Heart left ventricle (tissue), 16 donors: ENCODE measurements around the gene LTA4H. TPM values are rescaled to one million over a fixed set of nuclear protein-coding genes. Genes with fewer than 3 reads are reported as not detected.
A peak's percentile ranks its signal among the peaks of the same experiment; 100 is the strongest.

ENCODE experiments used
- ATAC-seq, 4 donors: fragments of 200-7000 bp; cut with Tn5 transposase; one replicate each; pipeline ENCODE4 v1.9.1; 2020 to 2022; ENCODE audit warnings: moderate library complexity in 4 of 4, mild to moderate bottlenecking in 3 of 4, moderate number of reproducible peaks in 1 of 4
- DNase-seq, 5 donors: peaks; one replicate each; pipeline ENCODE4 v3.0.0-alpha.2; 2020
- H3K27ac ChIP-seq, 12 donors: fragments of 200-600 bp; sonication (generic) in 4 of 12; one replicate each; pipeline versions ENCODE4 v1.5.0 to v1.8.0; 2016 to 2022; ENCODE audit warnings: mild to moderate bottlenecking in 2 of 12
- H3K27me3 ChIP-seq, 9 donors: fragments of 200-600 bp; sonication (generic) in 2 of 9; one replicate each; pipeline versions ENCODE4 v1.5.1 to v1.8.0; 2016 to 2022; ENCODE audit warnings: mild to moderate bottlenecking in 3 of 9
- H3K36me3 ChIP-seq, 9 donors: fragments of 200-600 bp; sonication (generic) in 2 of 9; one replicate each; pipeline versions ENCODE4 v1.5.0 to v1.8.0; 2018 to 2022; ENCODE audit warnings: mild to moderate bottlenecking in 2 of 9
- H3K4me1 ChIP-seq, 12 donors: fragments of 200-600 bp; sonication (generic) in 4 of 12; one replicate each; pipeline versions ENCODE4 v1.5.0 to v1.8.0; 2016 to 2022; ENCODE audit warnings: mild to moderate bottlenecking in 3 of 12
- H3K4me3 ChIP-seq, 12 donors: fragments of 200-600 bp; sonication (generic) in 4 of 12; one replicate each; pipeline versions ENCODE4 v1.5.0 to v1.8.0; 2017 to 2022; ENCODE audit warnings: mild to moderate bottlenecking in 9 of 12, moderate library complexity in 4 of 12
- H3K9me3 ChIP-seq, 12 donors: fragments of 200-600 bp; sonication (generic) in 4 of 12; one replicate each; pipeline versions ENCODE4 v1.5.0 to v1.8.0; 2016 to 2022; ENCODE audit warnings: mild to moderate bottlenecking in 1 of 12
- CTCF ChIP-seq, 12 donors: fragments of 200-600 bp; sonication (generic) in 4 of 12; IDR thresholded peaks; one replicate each; pipeline versions ENCODE4 v1.5.0 to v1.8.0; 2018 to 2022; ENCODE audit warnings: antibody characterized with exemption in 12 of 12, mild to moderate bottlenecking in 5 of 12
- POLR2A ChIP-seq, 2 donors: fragments of 450-650 bp; IDR thresholded peaks; one replicate each; pipeline ENCODE4 v1.6.1; 2017; ENCODE audit warnings: antibody characterized with exemption in 2 of 2, mild to moderate bottlenecking in 2 of 2, moderate library complexity in 2 of 2
- WGBS, 4 donors: extraction: QIAGEN DNeasy Blood & Tissue Kit in 2 of 4; methylation state at CpG; one replicate each; pipeline versions ENCODE4 v1.1.5 to v1.1.7; 2013 to 2018; 5-methylcytosine and 5-hydroxymethylcytosine counted together
- intact Hi-C, 10 donors: fragments of 100-400 bp; cut with DNase I; formaldehyde crosslinking; loops; one replicate each; pipeline versions ENCODE4 v1.11.1 to v1.14.2; 2022
- polyA plus RNA-seq, 2 donors: library from polyadenylated mRNA; stranded (reverse); fragments of 200-250 nt; gene quantifications; one replicate each; pipeline ENCODE4 v1.2.3, GENCODE V29; 2013
- total RNA-seq, 9 donors: library from RNA; depleted of rRNA in 2 of 9; stranded (reverse); fragments of >200 nt in 2 of 9; fragmentation: NEBNext Ultra II Directional in 3 of 9; extraction: Animal tissue kit (Norgen Biotek cat#: 25700) in 3 of 9; gene quantifications; one replicate each; pipeline versions ENCODE4 v1.1.0 to v1.2.4, GENCODE V29; 2016 to 2023
- donor health status: ischemic (EF 13 %, LVEDD 7.1; RV severe dilation, severe dysfunction).
- donor health status: healthy with polysubstance abuse.
- donor health status: DM: no; HTN: yes; CAD: no.
- donor health status: DM: no; HTN: no; CAD: no.
- donor health status: ischemic (EF 25% LVEDD 6.9; RV normal size, moderate dysfunction).
- donor health status: ischemic (EF 25% LVEDD 5.7; RV mildly dilated, moderate dysfunction).
- donor health status: healthy.
- donor health status: DM: yes; HTN: yes; CAD: no.
- donor health status: ischemic (EF 35%, LVEDD 5.7; RV mildly dilated, moderate dysfunction).
- donor health status: nonischemic (EF 11% LVEDD 7.7; RV severe dilation, severe dysfunction).
- donor health status: DM: yes; HTN: yes; CAD: no.
- donor health status: PGD.
- donor health status: ischemic (EF 29% LVEDD 5.4; RV normal size, mild dysfunction).
- donor health status: nonischemic (EF 23%, LVEDD 6.1; RV moderate dilation, normal function).

LTA4H gene
- total and polyA plus RNA-seq, 11 donors = 23.3 to 72.0 (median 41.6) TPM

GRCh38 chr12:96060041-96060440, 24.7 kb upstream of the LTA4H start:
- DNase-seq (no peak), ATAC-seq (no peak)
- WGBS, 4 donors = 80 to 89% (median 82%) methylated on average over 7 of the region's 7 CpGs
- no peak overlapping the region for H3K27ac ChIP-seq
- no peak overlapping the region for H3K4me3 ChIP-seq
- H3K4me1 ChIP-seq = peaks cover 0 to 25% (median 3%) of the 10 kb centered on the region in 12 donors
- intact Hi-C loops = loop anchor here in 9 of 10 donors (5.0 to 10.0 kb wide), 8 partner anchors 72 to 457 kb away; partner anchors contain the start of gene CDK17 (in 6 of the 9)
- no peaks in the 10 kb centered on the region for H3K36me3 ChIP-seq
- peaks cover 0 to 14% (median 3%) of the 10 kb centered on the region in 12 donors for H3K9me3 ChIP-seq
- H3K27me3 ChIP-seq = no peaks in the 10 kb centered on the region
- no peak for TF ChIP-seq POLR2A (IDR thresholded peaks at IDR 0.05)
- TF ChIP-seq CTCF (IDR thresholded peaks at IDR 0.05) = no peak

GRCh38 chr12:96057986-96058553, 22.7 kb upstream of the LTA4H start:
- H3K4me3 ChIP-seq = no peak overlapping the region
- peaks cover 0 to 14% (median 3%) of the 10 kb centered on the region in 12 donors for H3K9me3 ChIP-seq
- intact Hi-C loops = no loop called here
- DNase-seq = no peak
- H3K36me3 ChIP-seq = no peaks in the 10 kb centered on the region
- ATAC-seq = no peak
- 84 to 87% (median 86%) methylated on average over 4 of the region's 4 CpGs for WGBS, 4 donors
- no peaks in the 10 kb centered on the region for H3K27me3 ChIP-seq
- H3K4me1 ChIP-seq = peaks cover 0 to 31% (median 7%) of the 10 kb centered on the region in 12 donors
- no peak for TF ChIP-seq POLR2A (IDR thresholded peaks at IDR 0.05)
- no peak overlapping the region for H3K27ac ChIP-seq

- H3K4me3 ChIP-seq = no peak overlapping the region
- H3K27me3 ChIP-seq = no peaks in the 10 kb centered on the region
- ATAC-seq (no peak), DNase-seq (no peak)
- H3K9me3 ChIP-seq = peaks cover 0 to 14% (median 3%) of the 10 kb centered on the region in 12 donors
- H3K36me3 ChIP-seq = no peaks in the 10 kb centered on the region
- 93 to 95% (median 94%) methylated on average over 8 of the region's 8 CpGs for WGBS, 4 donors
- TF ChIP-seq CTCF (IDR thresholded peaks at IDR 0.05) = no peak
- TF ChIP-seq POLR2A (IDR thresholded peaks at IDR 0.05) = no peak
- H3K4me1 ChIP-seq = peaks cover 0 to 36% (median 9%) of the 10 kb centered on the region in 12 donors
- no peak overlapping the region for H3K27ac ChIP-seq
- intact Hi-C loops = no loop called here
These were observed 21.5 kb upstream of the LTA4H start for GRCh38 chr12:96056646-96057455.

GRCh38 chr12:96054244-96054610, 18.8 kb upstream of the LTA4H start:
- Histone ChIP-seq H3K4me3 (no peak overlapping the region), H3K9me3 (peaks cover 0 to 14% (median 3%) of the 10 kb centered on the region in 12 donors), H3K36me3 (no peaks in the 10 kb centered on the region), H3K4me1 (peaks cover 0 to 45% (median 10%) of the 10 kb centered on the region in 12 donors), H3K27ac (peak overlapping the region in 11 of 12 donors; percentile 52 to 88 (median 69)), H3K27me3 (no peaks in the 10 kb centered on the region)
- intact Hi-C loops = no loop called here
- no peak for TF ChIP-seq POLR2A (IDR thresholded peaks at IDR 0.05)
- no peak for TF ChIP-seq CTCF (IDR thresholded peaks at IDR 0.05)
- ATAC-seq (peak; percentile 62 to 86 (median 76)), DNase-seq (peak in 1 of 5 donors; percentile 47)
- 47 to 61% (median 53%) methylated on average over 4 of the region's 4 CpGs for WGBS, 4 donors
